ENCODE results near the gene CYP2W1.
A peak's percentile ranks its signal among the peaks of the same experiment; 100 is the strongest.

The CYP2W1 gene

DNA sequence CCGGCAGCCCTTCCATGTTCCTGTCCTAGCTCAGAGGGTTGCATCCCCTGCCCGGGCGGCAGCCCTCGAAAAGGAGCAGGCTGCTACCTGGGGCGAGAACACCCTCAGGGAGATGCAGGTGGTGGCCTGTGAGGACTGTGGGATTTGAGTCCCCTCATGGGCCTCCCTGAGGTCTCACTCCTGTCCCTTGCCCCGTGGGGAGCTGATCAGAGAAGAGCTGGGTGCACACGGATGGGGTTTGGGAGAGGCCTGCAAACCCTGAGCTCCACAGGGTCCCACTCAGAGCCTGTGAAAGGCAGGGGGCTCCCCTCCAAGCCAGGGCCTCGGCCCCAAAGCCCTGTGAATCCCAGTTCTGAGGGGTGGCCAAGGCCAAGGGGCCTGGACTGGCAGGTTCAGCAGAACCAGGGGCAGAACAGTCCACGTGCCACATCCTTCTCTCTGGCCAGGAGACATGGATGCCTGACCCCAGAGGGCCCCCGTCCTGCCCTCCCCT is 424 bp upstream of the CYP2W1 start:
- DNase-seq = no peak

DNA sequence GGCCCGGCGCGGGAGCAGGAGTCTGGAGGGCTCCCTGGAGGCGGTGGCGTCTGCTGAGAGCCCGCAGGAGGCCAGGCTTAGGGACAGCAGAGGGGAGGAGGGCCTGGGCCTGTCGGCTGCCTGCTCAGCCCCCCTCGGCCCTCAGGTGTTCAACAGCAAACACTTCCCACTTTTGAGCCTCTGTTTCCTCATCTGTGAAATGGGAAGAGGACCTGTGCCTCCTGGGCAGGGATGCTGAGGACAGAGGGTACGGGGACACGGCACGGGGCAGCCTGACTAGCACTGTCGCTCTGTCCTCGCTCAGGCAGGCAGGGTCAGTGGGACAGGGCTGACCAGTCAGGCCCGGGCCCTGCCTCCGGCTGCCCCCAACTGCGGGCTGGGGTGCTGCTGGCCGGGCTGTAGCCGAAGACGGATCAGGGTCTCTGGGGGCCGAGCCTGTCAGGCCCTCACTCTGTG is 663 bp downstream of the CYP2W1 start:
- no peak for DNase-seq

DNA sequence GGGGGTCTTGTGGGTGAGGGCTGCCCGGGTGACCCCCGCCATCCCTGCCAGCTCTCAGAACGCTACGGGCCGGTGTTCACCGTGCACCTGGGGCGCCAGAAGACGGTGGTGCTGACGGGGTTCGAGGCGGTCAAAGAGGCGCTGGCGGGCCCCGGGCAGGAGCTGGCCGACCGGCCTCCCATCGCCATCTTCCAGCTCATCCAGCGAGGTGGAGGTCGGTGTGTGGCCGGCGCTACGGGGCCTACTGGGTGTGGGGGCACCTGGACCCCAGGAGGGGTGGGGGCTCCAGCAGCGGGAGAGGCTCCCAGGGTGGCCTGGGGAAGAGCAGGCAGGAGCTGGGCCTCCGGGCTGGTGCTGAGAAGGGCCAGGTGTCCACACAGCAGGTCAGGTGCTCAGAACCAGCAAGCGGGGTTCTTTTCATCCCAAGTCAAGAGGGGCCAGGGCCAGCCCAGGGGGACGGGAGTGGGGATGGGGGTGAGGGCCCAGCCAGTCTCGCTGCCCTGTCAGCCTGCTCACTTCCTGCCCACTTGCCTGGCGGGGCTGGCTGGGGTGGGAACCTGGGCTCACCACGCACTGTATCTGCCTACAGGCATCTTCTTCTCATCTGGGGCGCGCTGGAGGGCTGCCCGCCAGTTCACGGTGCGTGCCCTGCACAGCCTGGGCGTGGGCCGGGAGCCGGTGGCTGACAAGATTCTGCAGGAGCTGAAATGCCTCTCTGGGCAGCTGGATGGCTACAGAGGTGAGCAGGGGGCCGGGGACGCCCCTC is 1.6 kb downstream of the CYP2W1 start:
- no peak for DNase-seq

DNA sequence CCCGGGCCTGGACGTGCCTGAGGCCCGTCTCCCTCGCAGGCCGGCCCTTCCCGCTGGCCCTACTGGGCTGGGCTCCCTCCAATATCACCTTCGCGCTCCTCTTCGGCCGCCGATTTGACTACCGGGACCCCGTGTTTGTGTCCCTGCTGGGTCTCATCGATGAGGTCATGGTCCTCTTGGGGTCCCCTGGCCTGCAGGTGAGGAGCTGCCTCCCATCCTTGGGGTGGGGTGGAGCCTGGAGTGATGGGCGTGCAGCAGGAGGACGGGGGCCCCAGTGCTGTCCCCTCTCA is 2.1 kb downstream of the CYP2W1 start:
- no peak for DNase-seq

DNA sequence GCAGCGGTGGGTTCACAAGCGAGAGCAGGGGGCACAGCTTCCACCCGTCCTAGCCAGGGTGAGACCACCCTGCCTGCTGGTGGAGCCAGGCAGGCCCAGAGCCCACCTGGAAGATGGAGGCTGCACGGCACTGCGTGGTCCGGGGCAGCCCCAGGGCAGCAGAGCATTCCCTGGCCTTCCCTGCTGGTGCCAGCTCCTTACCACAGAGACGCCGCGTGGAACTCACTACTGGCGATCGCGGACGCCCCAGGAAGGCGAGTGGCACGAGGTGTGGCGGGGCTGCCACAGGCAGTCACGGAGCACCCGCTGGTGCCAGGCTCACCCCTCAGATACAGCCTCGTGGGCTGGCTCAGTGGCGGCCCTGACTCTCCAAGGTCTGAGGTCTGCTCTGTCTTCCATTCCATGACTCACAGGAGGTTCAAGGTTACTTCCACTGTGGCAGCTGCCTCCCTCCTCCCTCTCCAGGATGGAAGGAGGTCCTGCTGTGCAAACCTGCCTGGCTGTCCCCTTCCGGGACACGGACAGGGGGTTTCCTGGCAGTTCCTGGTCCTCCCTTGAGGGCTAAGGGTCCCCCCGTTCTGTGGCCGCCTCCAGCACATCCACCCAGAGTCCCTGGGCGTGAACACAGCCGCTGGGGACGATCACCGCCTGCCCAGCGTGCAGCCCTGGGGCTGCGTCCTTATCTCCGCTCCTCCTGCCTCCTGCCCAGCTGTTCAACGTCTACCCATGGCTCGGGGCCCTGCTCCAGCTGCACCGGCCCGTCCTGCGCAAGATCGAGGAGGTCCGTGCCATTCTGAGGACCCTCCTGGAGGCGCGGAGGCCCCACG is 3.1 kb downstream of the CYP2W1 start:
- no peak for DNase-seq

DNA sequence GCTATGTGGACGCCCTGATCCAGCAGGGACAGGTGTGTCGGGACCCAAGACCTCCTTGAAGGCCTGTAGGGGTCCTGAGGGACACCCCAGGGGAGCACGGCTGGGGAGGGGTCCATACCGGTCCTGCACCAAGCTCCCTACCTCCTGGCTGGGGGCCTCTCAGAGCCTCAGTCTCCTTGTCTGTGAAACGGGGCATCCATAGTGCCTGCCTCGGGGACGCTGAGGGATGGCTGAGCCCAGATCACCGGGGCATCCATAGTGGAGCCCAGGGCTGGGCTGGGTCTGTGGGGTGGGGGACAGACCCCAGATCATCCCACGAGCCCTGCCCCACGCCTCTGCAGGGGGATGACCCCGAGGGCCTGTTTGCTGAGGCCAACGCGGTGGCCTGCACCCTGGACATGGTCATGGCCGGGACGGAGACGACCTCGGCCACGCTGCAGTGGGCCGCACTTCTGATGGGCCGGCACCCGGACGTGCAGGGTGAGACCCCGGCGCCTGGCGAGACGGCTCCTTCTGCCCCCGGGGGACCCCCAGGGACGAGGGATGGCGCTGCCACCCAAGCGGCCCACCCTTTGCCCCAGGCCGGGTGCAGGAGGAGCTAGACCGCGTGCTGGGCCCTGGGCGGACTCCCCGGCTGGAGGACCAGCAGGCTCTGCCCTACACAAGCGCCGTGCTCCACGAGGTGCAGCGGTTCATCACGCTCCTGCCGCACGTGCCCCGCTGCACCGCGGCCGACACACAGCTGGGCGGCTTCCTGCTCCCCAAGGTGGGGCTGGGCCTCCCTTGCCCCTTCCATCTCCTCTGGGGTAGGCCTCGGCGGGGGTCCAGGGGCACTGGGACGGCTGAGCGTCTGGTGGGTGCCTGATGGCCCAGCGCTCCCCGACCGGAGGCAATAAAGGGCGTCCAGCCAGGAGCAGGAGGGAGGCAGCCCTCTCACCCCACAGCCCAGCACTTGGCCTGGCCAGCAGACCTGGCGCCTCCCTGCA is 4.1 kb downstream of the CYP2W1 start:
- DNase-seq = no peak

DNA sequence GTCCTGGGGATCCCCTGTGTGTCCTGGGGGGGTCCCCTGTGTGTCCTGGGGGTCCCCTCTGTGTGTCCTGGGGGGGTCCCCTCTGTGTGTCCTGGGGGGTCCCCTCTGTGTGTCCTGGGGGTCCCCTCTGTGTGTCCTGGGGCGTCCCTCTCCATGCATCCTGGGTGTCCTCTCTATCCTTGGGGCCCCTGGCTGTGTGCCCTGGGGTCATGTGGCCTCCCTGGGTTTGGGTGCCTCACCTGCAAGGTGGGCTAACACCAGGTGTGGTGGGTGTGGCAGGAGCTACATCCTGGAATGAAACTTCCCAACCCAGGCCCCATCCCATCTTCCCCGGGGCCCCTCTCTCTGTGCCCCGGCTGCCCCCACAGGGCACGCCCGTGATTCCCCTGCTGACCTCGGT is 4.9 kb downstream of the CYP2W1 start:
- no peak for DNase-seq

DNA sequence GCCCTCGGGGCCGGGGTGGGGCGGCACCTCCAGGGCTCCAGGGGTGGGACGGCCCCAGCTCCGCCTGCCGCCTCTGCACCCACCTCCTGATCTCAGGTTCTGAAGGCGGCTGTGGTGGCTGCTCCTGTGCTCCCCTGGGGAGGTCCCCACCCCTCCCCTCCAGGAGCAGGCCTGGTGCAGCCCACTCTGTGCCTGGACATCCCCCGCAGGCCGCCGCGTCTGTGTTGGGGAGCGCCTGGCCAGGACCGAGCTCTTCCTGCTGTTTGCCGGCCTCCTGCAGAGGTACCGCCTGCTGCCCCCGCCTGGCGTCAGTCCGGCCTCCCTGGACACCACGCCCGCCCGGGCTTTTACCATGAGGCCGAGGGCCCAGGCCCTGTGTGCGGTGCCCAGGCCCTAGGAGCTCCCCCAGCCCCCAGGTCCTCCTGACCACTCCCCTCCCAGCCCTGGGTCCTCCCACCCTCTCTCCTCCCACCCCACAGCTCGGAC is 5.5 kb downstream of the CYP2W1 start:
- DNase-seq = no peak

DNA sequence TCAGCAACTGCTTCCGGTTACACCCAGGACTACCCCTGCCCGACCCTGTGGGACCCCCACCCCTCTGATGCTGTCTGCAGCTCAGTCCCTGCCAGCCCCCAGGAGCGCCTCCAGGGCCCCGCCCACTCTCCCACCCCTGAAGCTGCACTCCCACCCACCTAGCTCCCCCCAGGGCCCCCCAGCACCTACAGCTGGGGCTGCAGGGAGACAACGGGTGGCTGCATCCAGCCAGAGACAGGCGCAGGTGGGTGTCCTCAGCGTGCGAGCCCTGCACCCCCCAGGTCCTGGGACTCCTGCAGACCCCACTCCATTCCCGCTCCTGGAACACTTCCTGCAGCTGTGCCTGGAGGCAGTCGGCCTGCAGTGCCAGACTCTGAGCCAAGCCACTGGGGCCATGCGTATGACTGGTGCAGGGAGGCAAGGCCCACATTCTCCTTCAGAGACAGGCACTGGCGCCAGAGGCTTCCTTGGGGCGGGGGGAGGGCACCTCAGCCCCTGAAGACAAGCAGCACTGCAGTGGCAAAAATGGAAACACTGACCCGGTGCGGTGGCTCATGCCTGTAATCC is 6.1 kb downstream of the CYP2W1 start:
- no peak for DNase-seq

DNA sequence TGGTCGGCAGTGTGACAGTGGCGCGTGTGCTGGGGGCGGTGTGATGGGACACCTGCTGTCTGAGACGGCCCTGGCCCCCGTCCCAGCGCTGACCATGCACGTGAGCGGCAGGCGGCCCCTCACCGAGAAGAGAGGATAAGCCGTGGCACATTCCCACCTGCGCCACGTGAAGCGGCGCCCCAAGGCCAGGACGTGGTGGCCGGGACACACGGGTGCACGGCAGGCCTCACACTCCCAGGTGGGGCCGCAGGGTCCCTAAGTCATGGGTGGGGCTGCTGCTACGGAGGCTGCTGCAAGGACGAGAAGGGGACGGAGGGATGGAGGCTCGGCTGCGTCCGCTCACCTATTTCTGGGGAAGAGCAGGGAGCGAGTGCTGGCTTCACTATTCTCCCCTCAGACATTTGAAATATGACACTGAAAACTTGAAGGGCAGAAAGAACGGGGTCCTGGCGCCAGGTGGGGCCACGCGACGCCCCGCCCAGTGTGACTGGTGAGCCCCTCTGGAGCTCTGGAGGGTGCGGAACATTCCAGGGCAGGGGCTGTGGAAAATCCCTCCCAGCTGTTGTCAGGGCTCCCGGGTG is 7.5 kb downstream of the CYP2W1 start:
- DNase-seq = no peak

DNA sequence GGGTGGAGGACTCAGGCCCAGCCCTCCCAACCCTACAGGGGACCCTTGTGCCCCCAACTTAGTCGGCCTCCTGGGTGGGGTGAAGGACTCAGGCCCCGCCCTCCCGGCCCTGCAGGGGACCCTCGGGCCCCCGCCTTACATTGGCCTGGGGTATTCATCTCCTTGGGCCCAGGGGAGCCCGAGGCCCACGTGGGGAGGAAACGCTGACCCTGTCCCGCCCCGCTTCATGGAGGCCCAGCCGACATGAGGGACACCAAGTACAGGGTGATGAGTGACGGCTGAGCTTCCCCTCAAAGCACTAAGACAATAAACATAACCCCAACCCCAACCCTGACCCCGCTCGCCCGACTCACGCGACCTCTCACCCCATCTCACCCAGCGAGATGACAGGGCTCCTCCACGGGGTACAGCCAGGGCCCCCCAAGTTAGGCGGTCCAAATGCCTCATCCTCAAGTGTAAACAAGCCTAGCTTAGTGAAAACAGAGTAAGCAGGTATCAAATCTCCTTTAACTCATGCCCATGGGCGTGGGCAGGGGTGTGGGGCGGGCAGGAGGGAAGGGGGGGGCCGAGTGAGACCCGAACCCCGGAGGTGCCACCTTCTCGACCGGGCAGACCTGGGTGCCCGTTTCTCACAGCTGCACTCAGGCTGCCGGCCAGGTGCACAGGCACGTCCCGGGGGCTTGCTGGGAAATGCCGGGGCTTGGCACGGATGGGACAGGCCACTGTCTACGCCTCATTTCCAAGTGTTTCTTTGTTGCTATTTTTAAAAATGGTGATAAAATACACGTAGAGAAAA is 8.2 kb downstream of the CYP2W1 start:
- no peak for DNase-seq

DNA sequence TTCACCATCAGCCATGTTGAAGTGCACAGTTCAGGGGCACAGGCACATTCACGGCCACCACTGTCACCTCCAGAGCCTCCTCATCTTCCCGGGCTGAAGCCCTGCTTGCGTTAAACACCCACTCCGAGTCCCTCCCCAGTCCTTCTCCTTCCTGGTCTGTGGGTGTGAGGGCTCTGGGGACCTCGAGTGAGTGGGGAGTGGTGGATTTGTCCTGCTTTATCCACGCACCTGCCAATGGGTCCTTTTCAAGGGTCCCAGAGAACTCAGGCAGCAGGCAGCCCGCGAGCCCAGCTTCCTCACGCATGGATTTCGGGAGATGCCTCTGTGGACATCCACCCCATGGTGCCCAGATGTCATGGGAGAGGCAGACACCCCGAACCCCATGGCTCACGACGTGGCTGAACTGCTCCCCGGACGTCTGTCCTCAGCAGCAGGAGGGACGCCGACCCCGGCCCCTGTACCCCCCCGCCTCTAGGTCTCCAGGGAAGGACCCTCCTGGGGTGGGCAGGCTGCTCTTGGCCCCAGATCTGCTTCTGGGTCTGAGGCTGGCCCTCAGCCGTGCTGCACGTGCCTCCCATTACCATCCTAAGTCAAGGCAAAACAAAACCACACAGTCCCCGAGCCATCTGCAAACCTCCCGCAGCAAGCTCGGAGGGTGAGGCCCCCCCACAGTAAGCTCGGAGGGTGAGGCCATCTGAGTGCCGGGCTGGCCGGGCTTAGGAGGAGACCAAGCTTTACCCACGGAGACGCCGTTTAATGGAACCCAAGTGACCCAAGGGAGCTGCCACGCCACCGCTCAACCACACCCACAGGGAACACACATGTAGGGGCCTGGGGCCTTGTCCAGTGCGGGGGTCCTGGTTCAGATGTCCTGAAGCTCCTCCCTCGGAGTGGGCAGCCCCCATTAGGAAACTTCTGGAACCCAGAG is 9.0 kb downstream of the CYP2W1 start:
- DNase-seq = no peak

DNA sequence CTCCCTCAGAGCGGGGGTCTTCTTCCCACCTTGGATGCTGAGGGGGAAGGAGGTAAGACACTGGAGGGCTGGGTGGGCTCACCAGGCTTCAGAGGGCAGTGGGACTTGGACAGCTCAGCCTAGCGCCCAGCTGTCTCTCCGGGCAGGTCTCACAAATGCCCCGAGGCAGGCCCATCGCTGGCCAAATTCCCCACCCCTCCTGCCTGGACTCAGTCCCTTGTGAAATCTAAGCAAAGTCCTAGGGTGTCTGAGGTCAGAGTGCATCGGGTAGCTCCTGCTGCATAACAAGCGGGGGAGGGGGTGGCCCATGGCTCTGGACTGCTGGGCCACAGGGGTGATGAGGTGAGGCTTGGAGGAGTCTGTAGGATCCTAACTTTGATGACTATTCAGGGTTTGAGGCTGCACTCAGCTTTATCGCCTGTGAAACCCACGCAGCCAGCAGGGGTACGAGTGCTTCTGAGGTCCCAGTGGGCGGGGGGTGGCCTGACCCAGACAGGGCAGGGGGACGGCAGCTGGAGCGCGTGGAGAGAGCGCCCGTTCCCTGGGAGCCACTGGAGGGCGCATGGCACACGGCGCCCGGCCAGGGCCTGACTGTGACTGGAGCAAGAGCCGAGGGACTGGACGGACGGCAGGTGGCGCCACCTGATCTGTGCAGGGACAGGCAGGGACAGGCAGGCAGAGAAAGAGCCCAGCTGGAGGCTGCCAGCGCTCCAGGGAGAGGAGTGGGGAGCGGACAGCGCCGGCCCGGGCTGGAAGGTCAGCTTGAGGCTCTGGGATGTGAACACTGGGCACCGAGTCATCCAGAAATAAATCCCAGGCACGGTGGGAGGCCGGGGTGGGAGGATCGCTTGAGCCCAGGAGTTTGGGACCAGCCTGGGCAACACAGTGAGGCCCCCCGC is 10.0 kb downstream of the CYP2W1 start:
- peak; percentile 95 for DNase-seq

DNA sequence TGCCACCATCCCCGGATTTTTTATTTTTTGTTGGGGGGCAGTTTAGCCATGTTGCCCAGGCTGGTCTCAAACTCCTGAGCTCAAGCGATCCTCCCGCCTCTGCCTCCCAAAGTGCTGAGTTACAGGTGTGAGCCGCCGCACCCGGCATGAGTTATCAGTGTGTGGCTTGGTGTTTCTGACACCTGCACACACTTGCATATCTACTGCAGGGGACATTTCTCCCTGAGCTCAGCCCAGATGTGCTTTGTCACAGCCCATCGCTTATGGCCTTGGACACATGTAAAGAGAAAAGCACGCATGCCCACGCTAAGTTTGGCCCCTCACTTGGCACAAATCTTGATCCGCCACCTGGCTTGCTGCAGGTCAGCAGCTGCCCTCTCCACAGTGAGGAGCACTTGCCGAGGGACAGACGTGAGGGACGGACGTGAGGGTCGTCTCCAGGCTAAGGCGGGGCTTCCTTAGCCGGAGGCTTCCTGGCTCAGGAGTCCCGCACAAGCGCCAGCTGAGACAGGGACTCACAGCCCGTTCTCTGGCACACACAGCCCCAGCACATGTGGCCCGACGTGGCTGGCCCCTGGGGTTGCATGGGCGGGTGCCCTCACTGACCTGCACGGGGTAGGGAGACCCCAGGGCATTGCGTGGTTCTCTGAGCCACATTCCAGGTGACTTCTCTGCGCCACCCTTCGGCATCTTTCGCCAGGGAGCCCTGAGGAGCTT is 11.8 kb downstream of the CYP2W1 start:
- no peak for DNase-seq

DNA sequence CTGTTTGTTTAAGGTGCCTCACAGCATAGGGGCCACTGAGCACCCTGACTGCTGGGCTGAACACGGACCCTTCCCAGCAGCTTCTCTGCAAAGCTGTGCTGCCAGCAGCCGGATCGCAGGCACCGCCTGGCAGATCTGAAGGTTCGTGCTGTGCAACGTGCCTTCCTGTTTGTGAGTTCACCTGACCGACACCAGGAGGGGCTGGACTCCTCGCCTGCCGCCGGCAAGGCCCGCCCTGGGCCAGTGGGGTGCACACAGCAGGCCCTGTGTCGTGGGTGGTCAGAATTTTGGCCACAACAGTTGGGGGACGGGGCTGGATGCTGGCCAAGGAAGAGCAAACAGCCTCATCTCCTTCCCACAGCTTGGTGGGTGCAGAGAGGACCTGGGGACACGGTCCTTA is 12.6 kb downstream of the CYP2W1 start:
- no peak for DNase-seq

DNA sequence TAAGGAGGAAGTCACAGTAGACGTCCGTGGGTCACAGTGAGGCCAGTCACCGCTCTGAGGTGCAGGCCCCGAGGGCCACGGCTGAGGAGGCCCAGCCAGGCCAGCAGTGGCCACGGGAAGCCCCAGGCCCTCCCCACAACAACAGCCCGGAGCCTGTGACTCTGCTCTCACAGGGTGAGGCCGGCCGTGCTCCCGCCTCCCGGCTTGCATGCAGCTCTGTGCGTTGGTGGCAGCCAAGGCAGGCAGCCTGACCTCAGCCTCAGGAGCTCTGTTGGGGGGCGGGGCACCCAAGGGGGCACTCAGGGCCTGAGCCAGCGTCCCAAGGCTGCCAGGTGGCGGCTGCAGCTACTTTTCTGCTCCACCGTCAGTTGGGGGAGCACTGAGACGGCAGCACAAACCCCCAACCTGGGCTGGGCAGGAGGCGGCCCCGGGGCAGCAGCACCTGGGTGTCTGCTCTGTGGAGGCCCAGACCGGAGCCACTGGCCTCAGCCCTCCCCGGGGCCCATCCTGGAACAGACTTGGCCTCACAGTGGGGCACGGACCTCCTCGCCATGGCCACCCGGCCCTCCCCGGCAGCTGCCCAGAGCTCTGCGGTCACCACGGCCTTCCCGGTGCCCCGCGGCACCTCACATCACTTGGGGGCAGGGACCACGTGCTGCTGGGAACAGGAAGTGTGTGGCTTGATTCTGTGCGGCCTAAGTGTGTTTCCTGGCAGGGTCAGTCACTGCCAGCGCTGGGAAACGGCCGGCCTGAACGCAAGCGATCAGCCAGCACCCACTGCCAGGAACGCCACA is 13.3 kb downstream of the CYP2W1 start:
- no peak for DNase-seq

Data from activated CD4-positive, alpha-beta T cell treated with anti-CD3 and anti-CD28 coated beads, Interleukin-10, Interleukin-2, amounts not matched to agents 100 ng/mL and 50 ng/mL, durations not matched to agents 16 hours and 8 hours (primary cell).